GM12874 (cell line): ENCODE data around the gene SMG5.

ENCODE experiments used
- TF ChIP-seq, protein P1 (sequence below): IDR thresholded peaks from 2 replicates; pipeline ENCODE4 v1.5.1; 2011; ENCODE audit warnings: low read depth, mild to moderate bottlenecking, control low read depth, low read length, moderate library complexity; ENCODE audit not compliant: insufficient read depth

Gene SMG5

DNA sequence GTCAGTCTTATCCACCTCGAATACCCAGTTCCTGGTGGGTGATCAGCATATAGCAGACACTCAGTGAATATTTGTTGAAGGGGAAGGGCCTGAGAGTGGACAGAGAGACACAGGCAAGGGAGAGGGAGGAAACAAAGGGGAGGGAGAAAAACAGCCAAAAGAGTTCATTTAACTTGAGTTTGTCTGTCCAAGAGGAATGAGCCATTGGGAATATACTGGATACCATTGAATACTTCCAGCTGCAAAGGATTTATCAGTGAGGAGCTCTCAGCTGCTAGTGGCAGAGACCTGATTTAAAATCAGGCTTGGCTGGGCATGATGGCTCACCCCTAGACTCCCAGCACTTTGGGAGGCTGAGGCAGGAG lies 52.2 kb downstream of the SMG5 start:
- TF ChIP-seq, protein P1, sequence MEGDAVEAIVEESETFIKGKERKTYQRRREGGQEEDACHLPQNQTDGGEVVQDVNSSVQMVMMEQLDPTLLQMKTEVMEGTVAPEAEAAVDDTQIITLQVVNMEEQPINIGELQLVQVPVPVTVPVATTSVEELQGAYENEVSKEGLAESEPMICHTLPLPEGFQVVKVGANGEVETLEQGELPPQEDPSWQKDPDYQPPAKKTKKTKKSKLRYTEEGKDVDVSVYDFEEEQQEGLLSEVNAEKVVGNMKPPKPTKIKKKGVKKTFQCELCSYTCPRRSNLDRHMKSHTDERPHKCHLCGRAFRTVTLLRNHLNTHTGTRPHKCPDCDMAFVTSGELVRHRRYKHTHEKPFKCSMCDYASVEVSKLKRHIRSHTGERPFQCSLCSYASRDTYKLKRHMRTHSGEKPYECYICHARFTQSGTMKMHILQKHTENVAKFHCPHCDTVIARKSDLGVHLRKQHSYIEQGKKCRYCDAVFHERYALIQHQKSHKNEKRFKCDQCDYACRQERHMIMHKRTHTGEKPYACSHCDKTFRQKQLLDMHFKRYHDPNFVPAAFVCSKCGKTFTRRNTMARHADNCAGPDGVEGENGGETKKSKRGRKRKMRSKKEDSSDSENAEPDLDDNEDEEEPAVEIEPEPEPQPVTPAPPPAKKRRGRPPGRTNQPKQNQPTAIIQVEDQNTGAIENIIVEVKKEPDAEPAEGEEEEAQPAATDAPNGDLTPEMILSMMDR: no peak

DNA sequence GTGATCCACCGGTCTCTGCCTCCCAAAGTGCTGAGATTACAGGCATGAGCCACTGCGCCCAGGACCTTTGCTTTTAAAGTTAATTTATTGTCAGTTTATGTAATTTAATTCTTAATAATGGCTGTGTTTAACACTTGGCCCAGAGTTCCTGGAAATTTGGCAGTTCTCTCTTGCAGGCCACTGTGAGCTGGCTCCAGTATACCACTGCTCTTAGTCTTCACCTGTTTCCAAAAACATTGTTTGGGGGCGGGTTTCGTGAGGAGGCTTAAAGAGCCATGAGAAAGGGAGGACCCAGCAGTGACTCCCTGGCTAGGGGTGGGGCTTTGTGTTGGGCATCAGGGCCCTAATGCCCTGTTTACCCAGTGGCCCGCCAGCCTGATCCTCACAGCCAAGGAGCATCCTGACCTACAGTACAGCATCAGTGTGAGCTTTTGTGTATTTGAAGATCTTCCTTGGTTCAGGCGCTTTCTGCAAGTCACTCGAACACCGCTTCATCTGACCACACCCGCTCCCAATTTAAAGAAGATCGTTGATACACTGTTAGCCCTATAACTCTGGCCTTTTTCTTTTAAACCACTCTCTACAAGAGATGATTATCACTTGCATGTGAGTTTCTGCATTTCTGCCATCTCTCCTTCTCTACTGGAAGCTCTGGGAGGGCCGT lies 52.7 kb downstream of the SMG5 start:
- TF ChIP-seq, protein P1: no peak

DNA sequence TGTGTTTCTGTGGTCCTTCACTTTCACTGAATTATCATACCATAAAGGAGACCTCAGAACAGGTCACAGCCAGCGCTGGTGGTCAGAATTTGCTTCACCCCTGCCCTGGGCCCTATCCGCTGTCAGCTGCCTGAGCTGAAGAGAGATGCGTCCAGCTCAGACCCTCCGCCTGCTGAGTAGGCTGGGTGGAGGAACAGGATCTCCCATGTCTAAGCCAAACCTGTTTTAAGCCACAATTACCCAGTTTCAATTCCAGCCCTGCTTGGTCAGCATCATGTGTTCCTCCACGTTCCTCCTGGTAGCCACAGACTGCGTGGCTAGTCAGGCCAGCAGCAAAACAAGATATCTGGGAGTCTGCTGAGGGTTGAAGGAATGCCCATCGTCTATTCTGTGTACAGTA lies 54.1 kb downstream of the SMG5 start:
- TF ChIP-seq, protein P1: no peak

DNA sequence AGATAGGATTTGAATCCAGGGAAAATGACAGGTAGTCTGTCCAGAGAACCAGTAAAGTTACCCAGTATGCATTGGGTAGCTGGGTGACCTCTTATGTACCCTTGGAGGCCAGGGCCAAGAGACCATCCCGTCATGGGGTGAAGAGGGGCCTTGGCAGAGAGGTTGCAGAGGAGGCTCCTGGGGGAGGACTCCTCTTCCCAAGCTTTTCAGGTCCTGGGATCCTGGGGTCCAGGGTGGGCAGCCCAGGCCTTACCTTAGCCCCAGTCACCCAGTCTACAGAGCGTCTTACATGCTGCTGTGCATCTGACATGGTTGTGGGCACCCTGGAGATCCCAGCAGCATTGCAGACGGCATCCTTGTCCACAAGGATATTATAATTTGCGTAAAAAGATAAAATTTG lies 55.8 kb downstream of the SMG5 start:
- TF ChIP-seq, protein P1: no peak

DNA sequence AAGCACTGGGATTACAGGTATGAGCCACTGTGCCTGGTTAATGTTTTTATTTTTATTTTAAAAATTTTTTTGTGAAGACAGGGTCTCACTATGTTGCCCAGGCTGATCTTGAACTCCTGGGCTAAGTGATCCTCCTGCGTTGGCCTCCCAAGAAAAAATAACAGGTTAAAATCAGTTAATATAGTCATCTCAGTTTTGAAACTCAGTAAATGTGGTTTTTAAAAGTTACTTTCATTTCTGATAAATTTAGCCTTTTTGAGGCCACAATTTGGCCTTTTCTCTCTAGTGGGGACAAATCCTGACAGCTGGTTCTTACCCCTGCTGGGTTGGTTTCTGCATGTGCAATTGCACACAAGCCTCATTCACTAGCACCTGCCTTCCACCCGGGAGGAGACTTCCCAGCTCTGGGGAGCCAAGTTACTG lies 56.5 kb downstream of the SMG5 start:
- TF ChIP-seq, protein P1: no peak

DNA sequence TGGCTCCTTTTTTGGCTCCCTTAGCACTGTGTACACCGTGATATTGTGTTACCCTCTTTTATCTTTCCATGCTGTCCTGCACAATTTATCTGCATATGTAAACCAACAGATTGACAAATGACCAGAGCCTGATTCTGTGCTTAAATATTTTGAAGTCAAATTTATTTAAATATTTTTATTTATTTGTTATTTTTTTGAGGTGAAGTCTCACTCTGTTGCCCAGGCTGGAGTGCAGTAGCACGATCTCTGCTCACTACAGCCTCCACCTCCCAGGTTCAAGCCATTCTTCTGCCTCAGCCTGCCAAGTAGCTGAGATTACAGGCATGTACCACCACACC lies 57.0 kb downstream of the SMG5 start:
- TF ChIP-seq, protein P1: no peak

DNA sequence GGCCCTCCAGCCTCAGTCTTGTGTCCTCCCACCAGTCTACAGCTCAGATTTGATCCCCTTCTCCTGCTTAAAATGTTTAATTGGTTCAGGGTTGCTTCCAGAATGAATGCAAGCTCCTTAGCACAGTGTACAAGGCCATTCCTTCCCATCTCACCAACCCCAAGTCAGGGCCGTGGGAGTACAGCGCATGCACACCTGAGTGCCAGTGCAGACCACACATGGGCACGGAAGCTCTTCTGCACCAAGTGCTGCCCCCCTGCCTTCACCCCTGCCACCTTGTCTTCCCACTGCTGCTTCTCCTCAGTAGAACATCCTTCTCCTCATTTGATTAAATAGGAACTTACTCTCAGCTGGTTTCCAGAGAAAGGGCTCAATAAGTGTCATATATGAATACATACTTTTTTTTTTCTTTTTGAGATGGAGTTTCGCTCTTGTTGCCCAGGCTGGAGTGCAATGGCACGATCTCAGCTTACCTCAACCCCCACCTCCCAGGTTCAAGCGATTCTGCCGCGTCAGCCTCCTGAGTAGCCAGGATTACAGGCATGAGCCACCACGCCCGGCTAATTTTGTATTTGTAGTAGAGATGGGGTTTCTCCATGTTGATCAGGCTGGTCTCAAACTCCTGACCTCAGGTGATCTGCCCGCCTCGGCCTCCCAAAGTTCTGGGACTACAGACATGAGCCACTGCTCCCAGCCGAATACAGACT lies 60.5 kb downstream of the SMG5 start:
- TF ChIP-seq, protein P1: no peak
